NCI-H1105 (cell line): ENCODE results near the gene GMPR.

ENCODE experiments used
- DNase-seq: peaks from one replicate; lab custom pipeline; 2025; lab: John Stamatoyannopoulos, UW

GMPR gene

GRCh38 chr6:16238057-16238962 is at the start of gene GMPR:
Gene GMPR (plus strand): TSS chr6:16238587. CDS start chr6:16238694, 107 bp downstream.
- peak; percentile 30 for DNase-seq

- DNase-seq, result no peak
Observed at GRCh38 chr6:16190214-16190613, 48.2 kb upstream of the GMPR start.

GRCh38 chr6:16196260-16196983 is 42.0 kb upstream of the GMPR start:
- DNase-seq, result no peak

- DNase-seq, result no peak
Observed at GRCh38 chr6:16196984-16197546, 41.3 kb upstream of the GMPR start.

GRCh38 chr6:16198061-16198705 is 40.2 kb upstream of the GMPR start:
- DNase-seq, result no peak

GRCh38 chr6:16199804-16200203 is 38.6 kb upstream of the GMPR start:
- no peak for DNase-seq

GRCh38 chr6:16200321-16200883 is 38.0 kb upstream of the GMPR start:
- DNase-seq, result no peak

GRCh38 chr6:16201706-16202105 is 36.7 kb upstream of the GMPR start:
- DNase-seq, result no peak

GRCh38 chr6:16204653-16205376 is 33.6 kb upstream of the GMPR start:
- DNase-seq, result no peak

GRCh38 chr6:16205377-16206144 is 32.8 kb upstream of the GMPR start:
- DNase-seq, result no peak

- peak; percentile 60 for DNase-seq
Observed at GRCh38 chr6:16206595-16207037, 31.8 kb upstream of the GMPR start.

GRCh38 chr6:16208989-16209388 is 29.4 kb upstream of the GMPR start:
- no peak for DNase-seq

GRCh38 chr6:16209539-16209938 is 28.8 kb upstream of the GMPR start:
- no peak for DNase-seq

- DNase-seq, result no peak
Observed at GRCh38 chr6:16212276-16212675, 26.1 kb upstream of the GMPR start.

- no peak for DNase-seq
Observed at GRCh38 chr6:16216501-16217155, 21.8 kb upstream of the GMPR start.

- DNase-seq, result no peak
Observed at GRCh38 chr6:16217156-16217721, 21.1 kb upstream of the GMPR start.

GRCh38 chr6:16222826-16223225 is 15.6 kb upstream of the GMPR start:
- no peak for DNase-seq

GRCh38 chr6:16223362-16223761 is 15.0 kb upstream of the GMPR start:
- no peak for DNase-seq

- DNase-seq, result no peak
Observed at GRCh38 chr6:16224409-16224808, 14.0 kb upstream of the GMPR start.
